ENCODE measurements around the gene SLX9.

SLX9 gene

DNA sequence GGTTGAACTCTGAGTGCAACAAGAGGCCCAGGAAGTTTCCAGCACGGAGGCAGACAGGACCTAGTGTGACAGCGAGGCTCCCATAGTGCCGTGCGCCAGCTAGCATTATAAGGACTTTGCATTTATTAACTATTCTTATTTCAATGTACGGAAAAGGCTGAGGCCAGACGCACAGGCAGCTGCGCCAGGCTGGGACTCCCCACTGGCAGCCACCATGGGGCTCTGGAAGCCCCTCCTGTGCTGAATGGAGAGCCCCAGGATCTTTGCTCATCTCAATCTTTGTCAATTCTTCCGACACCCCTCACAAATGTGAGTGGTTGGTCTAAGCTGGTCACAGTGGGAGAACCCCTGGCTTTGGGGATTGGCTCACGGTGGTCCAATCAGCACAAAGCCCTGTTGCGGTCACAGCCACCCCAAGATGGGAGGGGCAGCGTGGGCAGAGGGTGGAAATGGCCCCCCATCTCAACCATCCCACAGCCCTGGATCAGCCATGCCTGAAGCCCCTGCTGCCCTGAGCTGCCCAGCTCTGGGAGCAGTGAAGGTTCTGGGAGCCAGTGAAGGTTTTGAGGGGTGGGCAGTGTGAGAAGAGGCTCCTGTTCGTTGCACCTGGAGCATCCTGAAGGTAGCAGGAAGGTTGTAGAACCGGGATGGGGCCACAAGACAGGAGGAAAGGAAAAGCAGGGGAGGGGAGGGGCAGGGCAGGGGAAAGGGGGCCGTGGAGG is 75.1 kb downstream of the SLX9 start:
- no peaks in the 10 kb centered on the region for H3K36me3 Mint-ChIP-seq (ENCODE audit: low read depth)
- peaks cover 53% of the 10 kb centered on the region for H3K27me3 Mint-ChIP-seq
- H3K9me3 Mint-ChIP-seq, result no peaks in the 10 kb centered on the region
- no peak overlapping the region for H3K4me3 Mint-ChIP-seq
- H3K27ac Mint-ChIP-seq, result no peak overlapping the region
- peaks cover 13% of the 10 kb centered on the region for H3K4me1 Mint-ChIP-seq (ENCODE audit: low read depth)

DNA sequence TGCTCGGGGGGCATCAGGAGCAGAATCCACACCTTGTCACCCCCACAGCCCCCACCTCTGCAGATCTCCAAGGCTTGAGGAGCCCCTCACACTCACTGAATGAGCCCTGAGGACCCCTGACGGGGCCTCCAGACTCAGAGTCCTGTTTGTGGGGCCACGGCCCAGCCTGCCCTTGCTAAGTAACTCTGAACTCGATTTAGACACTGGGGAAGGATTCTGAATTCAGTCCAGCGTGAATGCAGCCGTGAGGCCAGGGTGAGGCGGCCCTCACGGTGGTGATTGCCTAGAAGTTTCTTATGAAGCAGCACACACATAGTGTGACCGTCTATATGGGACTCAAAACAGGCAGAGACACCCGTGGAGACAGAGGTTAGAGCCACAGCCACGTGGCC is 75.6 kb downstream of the SLX9 start:
- Mint-ChIP-seq H3K4me3 (no peak overlapping the region), H3K27ac (no peak overlapping the region), H3K9me3 (no peaks in the 10 kb centered on the region), H3K4me1 (ENCODE audit: low read depth) (peaks cover 13% of the 10 kb centered on the region), H3K27me3 (peaks cover 47% of the 10 kb centered on the region), H3K36me3 (ENCODE audit: low read depth) (no peaks in the 10 kb centered on the region)

DNA sequence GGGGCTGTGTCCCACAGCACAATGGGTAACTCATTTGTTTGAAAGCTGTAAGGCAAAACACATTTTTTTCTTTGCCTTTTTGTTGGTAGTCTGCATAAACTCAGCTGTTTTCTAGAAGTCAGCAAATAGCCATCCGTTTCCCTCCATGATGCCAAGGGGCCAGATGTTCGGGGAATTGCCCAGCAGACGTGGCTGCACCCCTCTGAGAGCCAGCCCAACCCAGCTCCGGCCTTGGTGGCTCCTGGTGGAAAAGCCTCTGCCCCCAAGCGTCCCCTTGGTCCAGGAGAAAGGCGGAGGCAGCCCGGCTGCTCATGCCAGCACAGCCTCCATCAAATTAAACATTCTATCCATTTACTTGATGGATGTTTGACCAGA is 76.2 kb downstream of the SLX9 start:
- no peak overlapping the region for H3K27ac Mint-ChIP-seq
- H3K4me3 Mint-ChIP-seq, result no peak overlapping the region
- no peaks in the 10 kb centered on the region for H3K9me3 Mint-ChIP-seq
- peaks cover 13% of the 10 kb centered on the region for H3K4me1 Mint-ChIP-seq (ENCODE audit: low read depth)
- H3K36me3 Mint-ChIP-seq (ENCODE audit: low read depth), result no peaks in the 10 kb centered on the region
- H3K27me3 Mint-ChIP-seq, result peaks cover 43% of the 10 kb centered on the region

DNA sequence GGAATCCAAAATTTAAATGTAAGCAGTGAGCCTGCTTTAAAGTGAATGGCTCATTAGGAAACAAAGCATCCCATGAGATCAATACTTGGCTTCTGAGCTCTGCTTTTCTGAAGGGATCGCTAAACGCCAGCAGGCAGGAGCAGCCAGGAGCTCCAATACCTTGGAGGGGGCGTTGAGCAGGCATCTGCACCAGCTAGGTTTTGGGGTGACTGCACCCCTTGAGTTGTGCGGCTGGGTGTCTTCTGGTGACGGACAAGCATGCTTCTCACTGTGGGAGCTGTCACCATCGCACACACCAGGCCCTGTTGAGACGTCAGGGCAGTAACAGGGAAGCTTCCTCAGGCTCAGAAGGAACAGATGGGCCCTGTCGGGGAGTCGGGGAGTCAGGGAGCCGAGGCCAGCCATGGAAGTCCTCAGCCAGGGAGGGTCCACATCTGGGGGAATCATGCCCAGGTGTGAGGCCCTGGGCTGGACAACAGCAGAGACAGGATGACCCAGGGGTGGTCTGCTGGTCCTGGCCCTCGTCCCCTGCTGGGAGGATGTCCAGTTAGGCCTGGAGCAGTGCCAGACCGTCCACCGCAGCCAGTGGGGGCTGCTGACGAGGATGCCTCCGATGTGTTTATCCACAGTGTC is 76.7 kb downstream of the SLX9 start:
- Mint-ChIP-seq H3K36me3 (ENCODE audit: low read depth) (no peaks in the 10 kb centered on the region), H3K4me3 (no peak overlapping the region), H3K4me1 (ENCODE audit: low read depth) (peaks cover 13% of the 10 kb centered on the region), H3K27me3 (peaks cover 42% of the 10 kb centered on the region), H3K27ac (no peak overlapping the region), H3K9me3 (no peaks in the 10 kb centered on the region)

DNA sequence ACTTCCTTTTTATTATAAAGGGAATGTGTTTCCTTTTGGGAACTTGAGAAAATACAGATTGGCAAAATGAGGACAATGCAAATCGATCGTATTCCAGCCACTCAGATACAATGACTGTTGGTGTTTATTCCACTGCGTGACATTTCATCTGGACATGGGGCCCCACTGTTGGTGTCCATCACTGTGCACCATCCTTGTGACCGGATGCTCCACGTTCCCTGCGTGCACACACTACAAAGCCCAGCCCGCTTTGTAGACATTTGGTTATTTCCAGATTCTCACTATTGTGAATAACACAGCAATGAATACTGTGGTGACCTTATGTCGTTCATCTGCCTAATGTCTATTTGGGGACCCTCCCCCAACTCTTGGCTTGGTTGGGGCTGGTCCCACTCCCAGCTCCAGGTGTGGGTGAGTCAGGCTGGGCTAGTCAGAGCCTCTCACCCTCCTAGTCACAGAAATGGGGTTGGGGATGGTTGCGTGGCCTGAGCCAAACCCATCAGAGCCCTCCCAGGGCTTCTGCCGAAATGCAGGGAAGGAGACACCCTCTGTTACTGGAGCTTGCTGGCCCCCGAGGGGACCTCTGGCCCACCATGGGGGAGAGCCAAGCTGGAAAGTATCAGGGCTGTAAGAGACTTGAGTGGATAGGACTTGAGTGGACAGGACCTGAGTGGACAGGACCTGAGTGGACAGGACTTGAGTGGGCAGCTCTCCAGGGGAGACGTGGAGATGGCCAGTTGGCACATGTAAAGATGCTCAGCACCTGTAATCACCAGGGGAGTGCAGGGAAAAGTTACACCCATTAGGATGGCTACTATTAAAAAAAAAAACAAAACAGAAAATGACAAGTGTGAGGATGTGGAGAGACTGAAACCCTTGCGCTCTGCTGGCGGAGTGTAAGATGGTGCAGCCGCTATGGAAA is 77.5 kb downstream of the SLX9 start:
- Mint-ChIP-seq H3K27ac (no peak overlapping the region), H3K27me3 (peaks cover 44% of the 10 kb centered on the region), H3K36me3 (ENCODE audit: low read depth) (no peaks in the 10 kb centered on the region), H3K9me3 (no peaks in the 10 kb centered on the region), H3K4me1 (ENCODE audit: low read depth) (peaks cover 13% of the 10 kb centered on the region), H3K4me3 (peak overlapping the region; percentile 47)

DNA sequence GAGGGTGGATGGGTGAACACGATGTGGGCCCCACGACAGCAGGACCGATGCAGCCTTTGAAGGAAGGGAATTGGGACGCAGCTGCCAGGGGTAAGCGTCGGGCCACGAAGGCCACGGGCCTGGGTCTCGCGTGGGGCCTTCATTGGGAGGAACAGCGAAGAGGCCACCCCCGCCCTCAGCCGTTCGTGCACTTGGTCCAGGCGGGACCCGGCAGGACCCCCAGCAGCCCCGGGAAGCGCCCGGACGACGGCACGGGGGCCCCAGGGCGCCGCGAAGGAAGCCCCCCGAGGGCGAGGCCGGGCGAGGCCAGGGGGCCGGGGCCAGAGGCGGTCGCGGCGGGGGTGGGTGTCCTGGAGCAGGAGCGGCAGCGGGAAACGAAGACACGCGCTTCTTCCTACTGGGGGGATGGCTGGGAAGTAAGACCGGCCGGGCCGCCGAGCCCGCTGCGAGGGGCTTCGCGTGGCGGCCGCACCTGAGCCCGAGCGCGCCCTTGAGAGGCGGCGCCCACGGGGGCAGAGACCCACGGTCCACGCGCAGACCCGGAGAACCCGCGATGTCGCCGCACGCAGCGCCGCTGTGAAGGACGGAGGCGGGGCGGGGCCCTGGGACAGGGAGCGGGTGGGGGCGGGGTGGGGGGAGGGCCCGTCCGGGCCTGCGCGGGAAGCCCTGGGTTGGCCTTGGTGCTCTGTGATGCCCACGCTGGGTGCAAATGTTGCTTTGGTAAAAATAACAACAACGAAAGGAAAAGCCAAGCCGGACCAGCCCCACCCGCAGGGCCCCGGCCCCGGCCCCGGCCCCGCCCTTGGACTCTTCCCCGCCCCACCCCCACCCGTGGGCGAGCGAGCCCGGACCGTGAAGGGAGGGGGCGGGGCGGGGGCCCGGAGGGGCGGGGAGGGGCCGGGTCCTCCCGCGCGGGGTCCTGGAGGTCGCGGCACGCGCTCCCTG is 78.6 kb downstream of the SLX9 start:
- Mint-ChIP-seq H3K27ac (no peak overlapping the region), H3K27me3 (peaks cover 40% of the 10 kb centered on the region), H3K9me3 (peaks cover under 1% of the 10 kb centered on the region), H3K4me3 (peak overlapping the region; percentile 47), H3K36me3 (ENCODE audit: low read depth) (no peaks in the 10 kb centered on the region), H3K4me1 (ENCODE audit: low read depth) (peaks cover 13% of the 10 kb centered on the region)

DNA sequence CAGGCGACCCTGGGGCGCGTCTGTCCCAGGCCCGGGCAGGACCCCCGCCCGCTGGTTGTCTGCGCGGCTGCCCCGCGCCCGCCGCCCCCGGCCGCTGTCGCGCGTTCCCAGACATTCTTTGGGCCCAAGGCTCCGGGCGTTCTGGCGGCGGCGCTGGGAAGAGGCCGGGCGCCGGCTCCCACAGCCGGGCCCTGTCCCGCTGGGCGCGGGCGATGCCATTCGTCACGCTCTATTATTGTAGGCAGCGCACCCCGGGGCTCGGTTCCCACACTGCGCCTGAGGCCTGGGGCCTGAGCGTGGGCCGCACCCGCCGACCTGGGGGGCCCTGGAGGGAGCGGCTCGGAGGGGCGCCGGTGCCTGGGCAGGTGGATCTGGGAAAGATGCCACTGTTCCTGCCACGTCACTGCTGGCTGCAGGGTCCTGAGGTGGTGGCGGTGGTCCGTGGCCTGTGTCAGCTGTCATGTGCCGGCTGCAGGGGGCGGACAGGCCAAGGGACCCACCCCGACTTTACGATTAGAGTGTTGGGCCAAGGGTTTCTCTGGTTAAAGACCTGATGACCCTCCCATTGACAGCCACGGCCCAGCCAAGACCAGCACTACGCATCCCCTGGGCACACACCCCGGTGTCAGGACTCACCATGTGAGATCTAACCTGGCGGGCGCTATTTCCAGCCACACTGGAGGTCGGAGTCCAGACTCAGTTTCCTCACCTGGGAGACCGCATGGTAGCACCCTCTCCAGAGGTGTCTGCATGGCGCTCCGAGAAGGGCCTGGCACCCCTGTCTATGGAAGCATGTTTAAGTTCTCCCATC is 79.5 kb downstream of the SLX9 start:
- peaks cover 44% of the 10 kb centered on the region for H3K27me3 Mint-ChIP-seq
- peaks cover 1% of the 10 kb centered on the region for H3K36me3 Mint-ChIP-seq (ENCODE audit: low read depth)
- H3K27ac Mint-ChIP-seq, result no peak overlapping the region
- H3K9me3 Mint-ChIP-seq, result peaks cover 5% of the 10 kb centered on the region
- H3K4me1 Mint-ChIP-seq (ENCODE audit: low read depth), result peaks cover 13% of the 10 kb centered on the region
- H3K4me3 Mint-ChIP-seq, result peak overlapping the region; percentile 17

DNA sequence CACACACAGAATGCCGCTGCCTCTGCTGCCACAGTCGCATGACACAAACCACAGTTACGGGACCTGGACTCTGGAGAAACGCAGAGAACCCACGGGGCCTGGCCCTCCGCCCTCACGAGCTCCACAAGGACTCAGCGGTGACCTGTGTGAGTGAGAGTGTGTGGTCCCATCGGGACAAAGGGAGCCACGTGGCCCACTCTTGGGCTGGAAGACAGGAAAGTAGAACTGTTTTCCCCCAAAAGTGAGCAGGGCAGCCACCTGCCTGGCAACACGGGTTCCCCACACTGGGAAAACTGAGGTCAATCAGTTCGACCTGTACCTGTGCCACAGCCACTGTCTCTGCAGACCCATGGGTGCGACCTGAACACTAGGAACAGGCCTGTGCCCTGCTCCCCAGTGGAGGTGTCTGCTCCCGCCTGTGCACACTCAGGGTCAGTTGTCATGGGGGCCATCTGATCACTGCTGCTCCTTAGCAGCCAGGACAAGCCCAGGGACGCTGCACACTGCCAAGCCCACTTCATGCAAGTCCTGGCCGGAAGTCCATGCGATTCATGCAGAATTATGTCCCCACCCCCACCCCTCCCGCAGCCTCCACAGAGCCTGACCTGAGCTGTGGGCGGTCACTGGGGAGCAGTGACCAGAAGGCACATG is 80.2 kb downstream of the SLX9 start:
- Mint-ChIP-seq H3K9me3 (peaks cover 5% of the 10 kb centered on the region), H3K27me3 (peaks cover 44% of the 10 kb centered on the region), H3K4me1 (ENCODE audit: low read depth) (peaks cover 9% of the 10 kb centered on the region), H3K27ac (no peak overlapping the region), H3K4me3 (no peak overlapping the region), H3K36me3 (ENCODE audit: low read depth) (peaks cover 4% of the 10 kb centered on the region)

DNA sequence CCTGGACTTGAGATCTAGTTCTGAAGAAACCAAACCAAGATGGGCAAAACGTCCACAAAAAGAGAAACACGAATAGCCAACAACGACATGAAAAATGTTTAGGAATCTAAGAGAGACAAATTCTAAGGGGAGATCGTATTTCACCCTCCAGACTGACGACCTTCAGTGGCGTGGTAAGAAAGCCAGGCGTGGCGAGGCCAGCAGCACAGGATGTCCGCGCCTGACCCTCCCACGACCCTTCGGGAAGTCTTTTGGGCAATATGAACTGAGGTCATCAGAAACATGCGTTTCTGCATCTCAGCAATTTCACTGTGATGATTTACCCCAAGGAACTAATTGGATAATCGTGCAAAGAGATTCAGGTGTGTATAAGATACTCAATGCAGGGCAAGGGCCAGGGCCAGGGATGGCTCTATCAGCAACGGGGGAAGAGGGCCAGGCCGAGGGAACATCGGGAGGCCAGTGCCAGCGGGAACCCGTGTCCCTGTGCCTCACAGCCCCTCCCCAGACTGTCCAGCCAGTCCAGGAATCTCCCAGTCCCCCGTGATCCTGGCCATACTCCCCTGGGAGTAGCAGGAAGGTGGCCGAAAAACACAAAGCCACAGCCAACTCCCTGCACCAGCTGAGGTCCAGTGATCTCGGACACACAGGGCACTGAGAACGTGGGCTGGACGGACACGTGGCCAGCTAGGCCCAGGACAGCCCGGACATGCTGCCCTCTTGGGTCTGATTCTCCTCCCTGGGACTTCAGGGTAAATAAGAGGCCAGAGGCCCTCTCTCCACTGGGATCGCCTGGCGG is 81.0 kb downstream of the SLX9 start:
- H3K4me1 Mint-ChIP-seq (ENCODE audit: low read depth), result peaks cover 8% of the 10 kb centered on the region

DNA sequence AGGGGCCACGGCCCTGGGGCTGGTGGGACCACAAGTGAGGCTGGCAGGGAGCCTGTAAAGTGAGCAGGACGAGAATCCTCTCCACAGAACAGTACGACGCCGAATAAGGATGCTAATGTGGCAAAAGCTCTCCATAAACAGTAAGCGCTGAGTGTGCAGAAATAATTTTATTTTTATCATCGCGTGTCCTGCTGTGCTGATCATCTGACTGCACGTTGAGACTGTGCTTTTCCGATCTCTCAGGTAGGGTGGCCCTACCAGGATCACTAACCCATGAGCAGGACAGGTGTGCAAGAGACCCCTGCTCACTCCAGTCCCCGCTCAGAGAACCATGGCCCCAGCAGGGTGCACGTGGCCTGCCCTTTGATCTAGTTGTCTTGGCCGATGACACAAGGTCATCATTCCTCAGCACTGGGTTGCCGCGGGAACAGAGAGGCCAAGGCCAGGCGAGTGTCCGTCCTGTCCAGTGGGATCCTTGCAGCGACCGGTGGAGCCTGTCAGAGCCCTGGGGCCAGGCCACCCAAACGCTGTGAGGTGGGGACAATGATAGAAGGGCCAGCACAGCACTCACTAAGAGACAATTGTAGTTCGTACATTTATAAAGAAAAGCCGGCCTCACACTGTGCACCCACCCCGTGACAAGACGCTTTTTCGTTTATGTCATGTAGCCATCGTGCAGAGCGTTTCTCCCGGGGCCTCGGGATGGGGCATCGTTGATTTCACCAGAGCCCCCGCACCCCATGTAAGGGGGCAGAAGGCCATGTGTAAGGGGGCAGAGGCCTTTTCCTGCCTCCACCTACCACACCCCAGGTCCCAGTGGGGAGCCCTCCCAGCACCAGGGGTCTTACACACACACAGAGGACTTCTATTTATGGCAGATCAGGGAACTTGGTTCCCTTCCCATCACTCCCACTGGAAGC is 81.9 kb downstream of the SLX9 start:
- no peak overlapping the region for H3K27ac Mint-ChIP-seq
- H3K4me1 Mint-ChIP-seq (ENCODE audit: low read depth), result peaks cover 8% of the 10 kb centered on the region
- peaks cover 32% of the 10 kb centered on the region for H3K27me3 Mint-ChIP-seq
- peaks cover 5% of the 10 kb centered on the region for H3K9me3 Mint-ChIP-seq
- H3K4me3 Mint-ChIP-seq, result no peak overlapping the region
- H3K36me3 Mint-ChIP-seq (ENCODE audit: low read depth), result peaks cover 4% of the 10 kb centered on the region

More for the DNA sequence above, 81.0 kb downstream of the SLX9 start:
- Mint-ChIP-seq H3K4me3 (no peak overlapping the region), H3K27ac (no peak overlapping the region), H3K9me3 (peaks cover 5% of the 10 kb centered on the region), H3K27me3 (peaks cover 40% of the 10 kb centered on the region), H3K36me3 (ENCODE audit: low read depth) (peaks cover 4% of the 10 kb centered on the region)

DNA sequence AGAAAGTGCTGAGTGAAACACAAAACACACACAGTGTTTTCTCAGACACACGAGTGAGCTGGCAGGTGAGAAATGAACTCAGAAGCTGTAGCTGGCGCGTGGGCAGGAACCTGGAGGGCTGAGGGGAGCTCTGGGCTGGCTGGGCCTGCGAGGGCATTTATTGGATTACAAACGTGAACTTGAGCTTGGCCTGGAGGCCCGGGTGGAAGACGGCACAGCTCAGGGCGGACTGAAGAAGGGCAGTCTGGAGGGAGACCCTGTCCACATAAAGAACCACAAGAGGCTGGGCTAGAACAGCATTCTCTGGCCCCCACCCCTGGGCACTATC is 82.5 kb downstream of the SLX9 start:
- H3K36me3 Mint-ChIP-seq (ENCODE audit: low read depth), result peaks cover 4% of the 10 kb centered on the region
- no peak overlapping the region for H3K27ac Mint-ChIP-seq
- no peak overlapping the region for H3K4me3 Mint-ChIP-seq
- peaks cover 5% of the 10 kb centered on the region for H3K9me3 Mint-ChIP-seq
- peaks cover 25% of the 10 kb centered on the region for H3K27me3 Mint-ChIP-seq
- H3K4me1 Mint-ChIP-seq (ENCODE audit: low read depth), result peaks cover 8% of the 10 kb centered on the region

DNA sequence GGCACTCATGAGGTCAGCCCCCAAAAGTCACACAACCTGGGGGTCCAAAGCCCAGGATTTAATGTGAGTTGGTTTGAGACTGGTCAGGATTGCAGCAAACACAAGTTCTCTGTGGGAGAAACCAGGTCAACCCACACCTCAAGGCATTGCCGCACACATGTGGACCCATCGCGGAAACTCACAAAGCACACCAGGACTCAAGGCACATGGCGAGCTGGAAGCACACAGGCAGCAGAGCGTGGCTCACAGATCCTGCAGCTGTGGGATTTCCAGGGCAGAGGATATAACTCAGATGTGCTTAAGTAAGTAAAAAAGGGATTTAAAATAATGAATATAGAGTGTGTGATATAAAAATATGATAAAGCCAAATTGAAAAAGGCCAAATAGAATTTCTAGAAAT is 82.9 kb downstream of the SLX9 start:
- no peak overlapping the region for H3K27ac Mint-ChIP-seq
- H3K27me3 Mint-ChIP-seq, result peaks cover 21% of the 10 kb centered on the region
- peaks cover 4% of the 10 kb centered on the region for H3K4me1 Mint-ChIP-seq (ENCODE audit: low read depth)
- H3K4me3 Mint-ChIP-seq, result no peak overlapping the region
- H3K36me3 Mint-ChIP-seq (ENCODE audit: low read depth), result peaks cover 4% of the 10 kb centered on the region
- peaks cover 5% of the 10 kb centered on the region for H3K9me3 Mint-ChIP-seq

Data from stimulated activated naive CD8-positive, alpha-beta T cell treated with anti-CD3 and anti-CD28 coated beads, Interleukin-15, Interleukin-2, amounts not matched to agents 100 ng/mL and 50 ng/mL, for 24 hours (primary cell).